AG09309 (cell line): ENCODE measurements around the gene ALDH1A1.

Experiments used
- DNase-seq: peaks from one replicate; pipeline ENCODE4 v3.0.0-alpha.2; 2010; ENCODE audit warnings: low read depth
- H3K4me3 ChIP-seq: 2 replicates; pipeline ENCODE4 v1.5.1; 2011; ENCODE audit warnings: mild to moderate bottlenecking, low read depth, low read length, moderate library complexity; ENCODE audit not compliant: control insufficient read depth
- CTCF ChIP-seq: IDR thresholded peaks from 2 replicates; pipeline ENCODE4 v1.5.1; 2011; ENCODE audit warnings: mild to moderate bottlenecking, low read depth, low read length, inconsistent platforms; ENCODE audit not compliant: insufficient read depth, control insufficient read depth; ENCODE audit errors: missing control alignments

The ALDH1A1 gene

GRCh38 chr9:72937545-72937944, 15.3 kb downstream of the ALDH1A1 start:
- H3K4me3 ChIP-seq: no peak overlapping the region
- no peak for DNase-seq
- no peak for TF ChIP-seq CTCF

DNA sequence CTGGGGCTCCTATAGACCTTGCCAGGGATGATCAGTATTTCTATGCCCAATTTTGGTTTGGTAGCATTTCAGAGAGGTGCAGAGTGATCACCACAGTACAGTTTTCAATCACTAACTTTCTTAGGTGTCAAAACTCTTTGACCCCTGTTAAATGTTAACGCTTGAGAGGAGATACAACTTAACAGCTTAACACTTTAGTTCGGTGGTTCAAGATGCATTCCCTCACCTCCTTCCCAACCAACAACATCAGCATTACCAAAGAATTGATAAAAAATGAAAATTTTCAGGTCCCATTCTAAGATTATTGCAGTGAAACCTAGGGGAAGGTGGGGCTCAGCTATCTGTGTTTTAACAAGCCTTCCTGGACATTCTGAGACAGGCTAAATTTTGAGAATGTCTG, 16.2 kb downstream of the ALDH1A1 start:
- no peak for DNase-seq
- TF ChIP-seq CTCF: no peak
- H3K4me3 ChIP-seq: no peak overlapping the region

GRCh38 chr9:72936266-72936665, 16.6 kb downstream of the ALDH1A1 start:
- no peak for TF ChIP-seq CTCF
- H3K4me3 ChIP-seq: no peak overlapping the region
- DNase-seq: no peak

GRCh38 chr9:72935595-72935994, 17.3 kb downstream of the ALDH1A1 start:
- H3K4me3 ChIP-seq: no peak overlapping the region
- no peak for DNase-seq
- TF ChIP-seq CTCF: no peak

- TF ChIP-seq CTCF: no peak
- DNase-seq: no peak
- H3K4me3 ChIP-seq: no peak overlapping the region
Measured at GRCh38 chr9:72933730-72934665, 18.9 kb downstream of the ALDH1A1 start.

DNA sequence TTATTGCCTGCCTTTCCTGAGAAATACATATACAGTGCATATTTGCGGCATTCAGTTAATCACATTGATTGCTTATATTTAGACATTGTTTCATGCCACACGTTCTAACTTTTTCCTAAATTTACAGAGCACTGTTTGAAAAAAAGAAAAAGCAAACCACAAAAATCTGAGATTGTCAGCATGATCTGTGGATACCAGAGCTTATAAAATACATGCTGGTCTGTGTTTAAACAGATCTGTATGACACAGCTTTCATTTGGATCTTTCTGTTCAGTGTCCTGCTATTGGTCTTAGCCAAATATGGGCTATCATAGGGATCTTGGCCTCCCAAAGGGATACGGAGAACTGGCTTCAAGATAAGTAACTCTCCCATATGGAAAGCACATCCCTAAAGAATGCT, 20.2 kb downstream of the ALDH1A1 start:
- H3K4me3 ChIP-seq: no peak overlapping the region
- no peak for DNase-seq
- no peak for TF ChIP-seq CTCF

DNA sequence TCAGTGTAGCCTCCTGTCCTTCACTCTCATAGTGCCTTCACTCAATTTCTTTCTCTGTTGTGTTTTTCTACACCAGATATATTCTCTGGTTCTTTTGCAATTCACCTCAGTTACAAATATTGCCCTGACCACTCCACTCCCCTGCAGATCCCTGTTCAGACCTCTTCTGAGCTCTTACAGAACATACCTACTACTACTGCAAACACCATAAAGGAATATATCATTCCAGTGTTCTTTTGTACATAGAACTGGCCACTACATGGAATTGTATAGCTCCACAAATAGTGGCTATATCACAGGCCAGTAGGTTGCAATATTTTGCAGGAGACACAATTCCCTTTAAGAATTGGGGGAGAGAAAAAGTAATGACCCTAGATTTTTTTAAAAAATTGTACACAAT, 21.0 kb downstream of the ALDH1A1 start:
- TF ChIP-seq CTCF: no peak
- no peak for DNase-seq
- H3K4me3 ChIP-seq: no peak overlapping the region
